ENCODE results near the gene PRRC2C.
"Not testable (repeated sequence)": the region's sequence is repeated elsewhere in the genome, so short reads cannot be mapped to it uniquely, and the experiment has no call there.

The PRRC2C gene

DNA sequence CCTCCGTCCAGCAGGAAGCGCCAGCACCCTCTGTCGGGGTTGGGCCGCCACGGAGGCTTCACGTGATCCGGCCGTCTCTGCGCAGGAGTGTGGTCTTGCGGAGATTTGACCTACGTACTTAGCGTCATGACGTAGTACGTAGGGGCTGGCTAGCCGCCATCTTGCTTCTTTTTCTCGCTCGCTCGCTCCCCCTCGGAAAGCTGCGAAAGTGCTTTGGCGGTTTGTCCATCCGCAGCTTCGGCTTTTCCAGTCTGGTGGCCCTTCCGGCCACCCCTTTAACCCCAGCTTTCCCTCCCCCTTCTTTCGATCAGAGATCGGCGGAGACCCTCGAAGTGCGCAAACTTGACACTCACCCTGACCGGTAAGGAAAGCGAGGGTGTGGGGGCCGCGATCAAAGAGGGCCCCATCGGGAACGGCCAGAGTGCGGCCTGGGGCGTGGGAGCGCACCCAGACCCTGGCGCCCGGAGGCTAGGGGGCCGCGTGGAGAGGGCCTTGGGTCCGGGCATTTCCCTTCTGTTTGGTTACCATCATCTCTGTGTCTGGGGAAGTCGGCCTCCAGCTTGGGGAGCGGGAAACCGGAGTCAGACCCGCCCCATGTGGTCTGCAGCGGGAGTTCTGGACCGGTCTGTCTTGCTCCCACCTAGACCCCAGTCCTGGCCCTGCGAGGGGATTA is at the start of gene PRRC2C:
Gene PRRC2C (plus strand): TSS at position 156 of the 673 bp plus-strand sequence. CDS start 26,559 bp downstream, outside the sequence.
- DNase-seq (ENCODE audit: low read depth in 2 of 2), result peak; percentile 84 to 86

DNA sequence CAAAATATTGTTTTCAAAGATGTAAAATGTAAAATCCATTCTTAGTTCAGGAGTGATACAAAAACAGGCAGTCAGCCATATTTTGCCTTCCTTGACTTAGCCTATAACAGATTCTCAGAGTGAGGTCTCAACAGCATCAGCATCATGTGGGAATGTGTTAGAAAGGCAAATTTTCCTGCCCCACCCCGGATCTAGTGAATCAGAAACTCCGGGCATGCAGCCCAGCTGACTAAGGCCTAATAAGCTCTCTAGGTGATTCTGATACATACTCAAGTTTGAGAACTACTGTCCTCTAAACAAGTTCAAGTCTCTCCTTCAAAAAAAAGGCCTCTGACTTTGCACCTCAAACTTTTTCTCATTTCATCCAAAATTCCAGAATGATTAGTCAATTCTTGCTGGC is 46.9 kb upstream of the PRRC2C start:
- DNase-seq (ENCODE audit: low read depth in 2 of 2), result no peak

DNA sequence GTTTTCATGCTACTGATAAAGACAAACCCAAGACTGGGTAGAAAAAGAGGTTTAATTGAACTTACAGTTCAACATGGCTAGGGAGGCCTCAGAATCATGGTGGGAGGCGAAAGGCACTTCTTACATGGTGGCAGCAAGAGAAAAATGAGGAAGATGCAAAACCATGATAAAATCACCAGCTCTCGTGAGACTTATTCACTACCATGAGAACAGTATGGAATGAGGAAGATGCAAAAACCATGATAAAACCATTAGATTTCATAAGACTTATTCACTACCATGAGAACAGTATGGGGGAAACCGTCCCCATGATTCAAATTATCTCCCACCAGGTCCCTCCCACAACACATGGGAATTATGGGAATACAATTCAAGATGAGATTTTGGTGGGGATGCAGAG is 45.1 kb upstream of the PRRC2C start:
- DNase-seq (ENCODE audit: low read depth in 2 of 2), result not testable (repeated sequence)

DNA sequence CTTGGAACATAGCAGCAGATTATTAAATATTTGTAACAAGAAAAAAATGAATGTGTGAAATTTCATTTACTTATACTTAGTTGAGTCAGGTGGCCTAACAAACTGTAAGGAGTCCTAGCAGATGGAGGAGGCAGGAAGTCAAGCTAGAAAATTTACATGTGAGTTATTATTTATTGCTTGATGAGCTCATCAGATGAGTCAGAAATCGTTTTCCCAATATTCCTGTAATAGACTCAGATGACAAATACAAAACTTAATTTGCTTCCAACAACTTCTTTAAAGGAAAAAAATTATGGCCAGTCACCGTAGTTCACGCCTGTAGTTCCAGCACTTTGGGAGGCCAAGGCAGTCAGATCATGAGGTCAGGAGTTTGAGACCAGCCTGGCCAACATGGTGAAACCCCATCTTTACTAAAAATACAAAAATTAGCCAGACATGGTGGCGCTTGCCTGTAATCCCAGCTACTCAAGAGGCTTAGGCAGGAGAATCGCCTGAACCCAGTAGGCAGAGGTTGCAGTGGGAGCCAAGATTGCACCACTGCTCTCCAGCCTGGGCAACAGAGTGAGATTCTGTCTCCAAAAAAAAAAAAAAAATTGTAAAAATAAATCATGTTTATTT is 43.9 kb upstream of the PRRC2C start:
- DNase-seq (ENCODE audit: low read depth in 2 of 2), result not testable (repeated sequence)

DNA sequence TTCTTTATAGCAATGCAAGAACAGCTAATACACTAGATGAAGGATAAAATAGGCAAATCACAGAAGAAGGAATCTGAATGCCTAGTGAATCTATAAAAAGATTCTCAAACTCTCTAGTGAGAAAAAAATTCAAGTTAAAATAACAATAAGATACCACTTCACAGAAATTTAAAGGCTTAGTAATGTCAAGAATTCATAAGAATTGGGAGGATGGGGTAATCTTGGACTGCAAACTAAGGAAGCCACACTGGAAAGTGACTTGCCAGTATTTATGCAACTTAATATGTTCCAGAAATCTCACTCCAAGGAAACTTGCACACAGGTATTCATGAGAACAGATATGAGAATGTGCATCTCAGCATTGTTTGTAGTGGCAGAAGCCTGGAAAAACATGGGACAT is 38.9 kb upstream of the PRRC2C start:
- DNase-seq (ENCODE audit: low read depth in 2 of 2), result no peak

DNA sequence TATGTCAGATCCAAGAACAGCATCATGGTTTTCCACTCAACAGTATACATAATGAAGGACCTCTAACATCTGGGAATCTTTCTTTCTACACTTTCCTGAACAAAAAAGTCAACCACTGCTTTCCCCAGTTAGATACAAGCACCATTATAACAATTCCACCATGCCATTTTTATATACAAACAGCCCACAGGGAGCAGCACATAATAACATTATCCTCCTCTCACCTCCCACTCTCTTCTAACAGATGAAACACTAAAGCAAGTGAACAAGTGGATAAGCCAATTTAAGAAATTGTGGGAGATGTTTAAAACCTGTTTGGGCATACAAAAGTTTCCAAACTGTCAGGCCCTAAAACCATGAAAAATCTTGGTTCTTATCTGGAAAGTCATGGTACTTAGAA is 29.4 kb upstream of the PRRC2C start:
- DNase-seq (ENCODE audit: low read depth in 2 of 2), result no peak

DNA sequence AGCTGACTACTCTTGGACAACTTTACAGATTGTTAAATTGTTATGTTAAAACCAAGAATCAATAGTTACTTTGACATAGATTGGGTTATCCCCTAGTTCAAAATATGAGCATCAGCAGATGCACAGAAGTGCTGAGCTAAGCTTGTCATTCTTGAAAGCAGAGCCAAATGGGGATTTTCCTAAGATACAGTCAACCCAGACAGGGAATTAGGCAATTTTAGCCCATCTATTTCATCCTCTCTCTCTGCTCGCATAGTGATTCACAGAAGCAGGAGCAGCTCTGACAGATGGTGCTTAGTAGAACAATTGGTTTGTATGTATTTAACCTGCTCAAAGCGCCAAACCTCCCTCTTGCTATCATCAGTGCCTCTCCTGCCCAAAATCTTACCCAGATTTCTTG is 27.9 kb upstream of the PRRC2C start:
- DNase-seq (ENCODE audit: low read depth in 2 of 2), result no peak

DNA sequence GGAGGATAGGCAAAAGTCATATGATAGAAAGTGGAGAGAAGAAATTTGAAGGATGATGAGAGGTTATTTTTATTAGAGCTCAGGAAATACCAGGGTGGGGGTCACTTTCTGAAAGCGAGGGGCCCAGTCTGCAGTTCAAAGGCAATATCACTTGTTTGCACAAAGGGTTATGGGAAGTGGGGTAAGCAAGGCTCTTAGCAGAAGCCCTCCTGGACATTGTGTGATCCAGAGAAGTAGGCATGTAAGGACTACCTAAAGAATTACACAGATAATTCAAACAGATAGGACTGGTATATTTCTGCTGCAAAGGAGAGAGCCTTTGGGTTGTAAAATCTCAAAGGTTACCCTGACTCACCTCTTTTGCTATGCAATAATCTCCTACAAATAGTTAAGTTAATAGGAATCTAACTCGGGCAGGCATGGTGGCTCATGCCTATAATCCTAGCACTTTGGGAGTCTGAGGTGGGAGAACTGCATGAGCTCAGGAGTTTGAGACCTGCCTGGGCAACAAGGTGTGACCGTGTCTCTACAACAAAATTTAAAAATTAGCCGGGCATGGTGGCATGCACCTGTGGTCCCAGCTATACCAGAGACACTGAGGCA is 25.2 kb upstream of the PRRC2C start:
- DNase-seq (ENCODE audit: low read depth in 2 of 2), result no peak

DNA sequence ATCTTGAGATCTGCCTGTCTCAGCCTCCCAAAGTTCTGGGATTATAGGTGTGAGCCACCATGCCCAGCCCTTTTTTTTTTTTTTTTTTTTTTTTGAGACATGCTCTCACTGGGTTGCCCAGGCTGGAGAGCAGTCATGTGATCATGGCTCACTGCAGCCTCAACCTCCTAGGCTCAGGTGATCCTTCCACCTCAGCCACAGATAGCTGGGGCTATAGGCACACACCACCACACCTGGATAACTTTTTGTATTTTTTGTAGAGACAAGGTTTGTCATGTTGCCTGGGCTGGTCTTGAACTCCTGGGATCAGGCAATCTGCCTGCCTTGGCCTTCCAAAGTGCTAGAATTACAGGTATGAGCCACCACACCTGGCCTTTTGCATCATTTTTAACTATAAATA is 17.7 kb upstream of the PRRC2C start:
- DNase-seq (ENCODE audit: low read depth in 2 of 2), result no peak

DNA sequence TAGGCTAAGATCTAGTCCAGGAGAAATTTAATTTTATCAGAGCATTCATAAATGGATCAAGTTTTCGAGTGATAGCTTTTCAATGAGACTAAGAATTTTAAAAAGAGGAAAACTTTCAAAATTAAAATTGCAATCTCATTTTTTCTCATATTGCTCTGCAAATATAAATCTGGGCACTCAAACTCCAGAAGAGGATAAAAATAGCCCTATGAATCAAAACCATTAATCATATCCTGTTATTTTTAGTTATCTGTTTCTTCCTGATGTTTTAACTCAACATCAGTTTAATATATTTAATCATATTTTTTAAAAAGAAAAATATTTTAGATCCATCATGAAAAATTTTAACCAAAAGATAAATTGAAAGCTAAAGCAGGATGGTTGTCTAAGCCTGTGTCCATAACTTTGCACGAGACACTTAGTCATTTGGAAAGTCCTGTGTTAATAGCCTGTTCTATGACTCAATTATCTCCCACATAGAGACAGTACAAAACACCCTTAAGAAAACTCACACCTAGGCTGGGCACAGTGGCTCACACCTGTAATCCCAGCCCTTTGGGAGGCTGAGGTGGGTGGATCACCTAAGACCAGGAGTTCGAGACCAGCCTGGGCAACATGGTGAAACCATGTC is 17.1 kb upstream of the PRRC2C start:
- no peak for DNase-seq (ENCODE audit: low read depth in 2 of 2)

DNA sequence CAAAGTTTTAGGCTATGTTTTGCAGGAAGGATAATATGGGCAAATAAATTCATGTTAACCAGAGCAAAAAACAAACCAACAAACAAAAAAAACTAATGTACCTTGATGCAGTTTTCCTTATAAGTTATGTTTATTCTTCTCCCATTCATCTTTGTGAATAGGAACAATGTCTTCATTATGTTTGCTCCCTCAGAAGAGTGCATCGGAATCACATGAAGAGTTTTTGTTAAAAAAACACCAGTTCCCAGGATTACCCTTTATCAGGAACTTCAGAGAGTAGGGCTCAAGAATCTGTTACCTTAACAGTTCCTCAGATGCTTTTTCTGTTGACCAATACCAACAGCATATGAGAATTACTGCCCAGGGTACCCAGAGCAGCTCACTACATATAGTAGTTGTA is 14.6 kb upstream of the PRRC2C start:
- no peak for DNase-seq (ENCODE audit: low read depth in 2 of 2)

DNA sequence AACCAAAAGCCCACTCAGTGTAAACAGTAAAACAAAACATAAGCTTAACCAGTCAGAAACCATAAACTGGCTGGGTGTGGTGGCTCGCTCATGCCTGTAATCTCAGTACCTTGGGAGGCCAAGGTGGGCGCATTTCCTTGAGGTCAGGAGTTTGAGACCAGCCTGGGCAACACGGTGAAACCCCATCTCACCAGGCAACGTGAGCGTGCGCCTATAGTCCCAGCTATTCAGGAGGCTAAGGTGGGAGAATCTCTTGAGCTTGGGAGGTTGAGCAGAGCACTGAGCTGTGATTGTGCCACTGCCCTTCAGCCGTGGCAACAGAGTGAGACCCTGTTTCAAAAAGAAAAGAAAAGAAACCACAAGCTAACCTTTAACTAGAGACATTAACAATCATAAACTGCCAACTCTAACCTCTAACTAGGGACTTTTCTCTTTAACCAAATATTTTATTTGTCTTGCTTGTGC is 13.1 kb upstream of the PRRC2C start:
- DNase-seq (ENCODE audit: low read depth in 2 of 2), result no peak

DNA sequence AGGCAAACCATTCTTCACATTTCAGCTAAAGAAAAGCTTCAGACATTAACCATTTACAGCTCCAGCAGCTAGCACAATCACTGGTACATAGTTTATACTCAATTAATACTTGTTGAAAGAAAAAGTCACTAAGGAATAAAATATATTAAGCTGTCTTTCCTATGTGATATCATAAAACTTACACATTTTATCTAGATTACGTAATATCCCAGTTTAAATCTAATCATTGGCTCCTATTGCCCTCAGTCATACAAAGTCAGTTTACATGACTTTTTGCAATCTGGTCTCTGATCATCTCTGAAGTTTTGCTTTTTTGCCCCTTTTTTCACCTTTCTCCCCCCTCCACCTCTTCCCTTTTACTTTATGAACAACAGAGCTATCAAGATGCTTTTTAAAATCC is 8.5 kb upstream of the PRRC2C start:
- no peak for DNase-seq (ENCODE audit: low read depth in 2 of 2)

DNA sequence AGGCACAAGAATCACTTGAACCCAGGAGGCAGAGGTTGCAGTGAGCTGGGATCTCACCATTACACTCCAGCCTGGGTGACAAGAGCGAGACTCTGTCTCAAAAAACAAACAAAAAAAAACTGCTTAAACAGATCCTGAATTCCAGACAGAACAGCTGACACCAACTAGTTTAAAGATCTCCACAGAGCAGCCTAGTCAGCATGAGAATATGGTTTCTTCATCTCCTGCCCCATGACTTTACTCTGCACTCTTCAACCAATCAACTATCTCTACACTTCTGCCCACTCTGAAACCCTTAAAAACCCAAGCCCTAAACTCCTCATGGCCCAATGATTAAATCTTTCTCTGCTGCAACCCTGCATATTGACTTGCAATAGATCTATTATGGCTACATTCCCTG is 7.5 kb upstream of the PRRC2C start:
- DNase-seq (ENCODE audit: low read depth in 2 of 2), result no peak

DNA sequence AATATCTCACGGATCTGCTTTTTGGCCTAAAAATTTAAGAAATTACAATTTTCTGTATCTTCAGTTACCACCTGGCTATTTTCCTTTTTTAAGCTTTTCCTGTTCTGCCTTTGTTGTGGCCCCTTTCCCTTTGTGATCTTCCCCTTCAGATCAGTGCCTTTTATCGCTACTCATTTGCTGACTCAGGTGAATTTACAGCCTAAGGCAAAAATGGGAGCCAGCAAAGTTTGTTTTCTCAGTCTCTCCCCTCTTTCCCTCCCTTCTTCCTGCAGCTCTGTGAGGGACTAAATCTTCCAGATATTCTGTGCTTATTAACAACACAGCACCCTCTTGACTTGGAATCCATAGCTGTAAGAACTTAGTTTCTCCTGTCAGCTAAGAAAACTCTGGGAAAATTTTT is 5.3 kb upstream of the PRRC2C start:
- no peak for DNase-seq (ENCODE audit: low read depth in 2 of 2)

DNA sequence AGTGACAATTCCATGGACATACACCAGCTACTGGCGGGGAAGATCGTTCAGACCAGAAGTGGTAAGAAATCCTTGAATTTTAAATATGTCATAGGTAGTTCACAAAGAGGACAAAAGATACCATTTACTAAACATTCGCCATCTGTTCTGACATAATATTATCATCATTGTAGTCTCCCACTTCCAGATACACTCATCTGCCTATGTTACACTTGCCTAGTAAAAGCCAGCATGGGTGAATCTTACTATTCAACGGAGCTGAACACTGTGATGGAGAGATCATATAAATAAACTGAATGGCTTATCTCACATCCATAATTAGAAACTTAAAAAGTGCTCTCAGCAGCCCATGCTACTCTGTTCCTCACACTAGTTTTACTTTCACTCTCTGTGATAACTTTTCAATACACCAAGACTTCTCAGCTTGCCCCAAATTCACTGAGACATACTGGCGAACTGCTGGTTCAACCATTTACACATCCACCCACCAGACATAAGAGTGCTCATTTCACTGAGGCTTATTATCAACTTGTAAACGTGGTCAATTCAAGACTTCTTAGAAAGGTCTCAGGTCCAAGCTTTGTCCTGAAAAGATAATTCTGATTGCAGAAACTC is 463 bp upstream of the PRRC2C start:
- DNase-seq (ENCODE audit: low read depth in 2 of 2), result no peak

DNA sequence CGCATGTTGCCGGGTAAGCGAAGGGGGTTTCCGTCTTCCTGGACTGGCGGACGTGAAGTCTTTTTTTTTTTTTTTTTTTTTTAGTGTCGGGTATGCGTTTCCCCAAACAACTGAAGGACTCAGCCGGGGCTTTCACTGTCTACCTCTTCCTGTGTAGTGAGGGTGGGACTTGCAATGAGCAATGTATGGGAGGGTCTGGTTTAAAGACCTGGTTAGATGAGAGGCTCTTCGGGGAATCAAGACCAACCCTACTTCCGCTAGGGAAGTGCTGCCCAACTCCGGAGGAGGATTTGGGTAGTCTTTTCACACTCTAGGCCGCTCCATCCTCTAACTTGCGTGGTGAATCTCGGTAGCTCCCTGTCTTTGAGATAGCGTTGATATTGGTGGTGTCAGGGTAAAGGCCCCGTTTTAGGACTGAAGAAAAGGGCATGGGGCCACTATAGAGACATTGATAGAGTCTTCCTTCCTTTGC is 754 bp downstream of the PRRC2C start:
- peak in 1 of 2 experiments; percentile 35 for DNase-seq (ENCODE audit: low read depth in 2 of 2)

DNA sequence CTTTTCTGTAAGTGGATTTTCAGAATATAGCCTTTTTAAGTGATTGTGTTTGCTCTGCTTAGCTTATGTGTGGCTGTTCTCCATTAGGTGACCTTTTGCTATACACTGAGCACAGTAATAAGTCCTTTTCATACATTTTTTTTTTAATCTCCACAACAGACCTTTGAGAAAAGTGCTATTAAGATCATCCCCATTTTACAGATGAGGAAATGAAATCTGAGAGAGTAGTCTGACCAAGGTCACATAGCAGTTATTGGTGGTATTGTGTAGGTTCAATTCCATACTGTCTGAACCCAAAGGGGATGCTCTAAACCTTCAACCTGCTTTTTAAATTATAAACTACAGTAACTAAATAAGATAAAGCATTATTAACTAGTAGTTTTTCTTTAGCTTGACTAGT is 1.7 kb downstream of the PRRC2C start:
- no peak for DNase-seq (ENCODE audit: low read depth in 2 of 2)

DNA sequence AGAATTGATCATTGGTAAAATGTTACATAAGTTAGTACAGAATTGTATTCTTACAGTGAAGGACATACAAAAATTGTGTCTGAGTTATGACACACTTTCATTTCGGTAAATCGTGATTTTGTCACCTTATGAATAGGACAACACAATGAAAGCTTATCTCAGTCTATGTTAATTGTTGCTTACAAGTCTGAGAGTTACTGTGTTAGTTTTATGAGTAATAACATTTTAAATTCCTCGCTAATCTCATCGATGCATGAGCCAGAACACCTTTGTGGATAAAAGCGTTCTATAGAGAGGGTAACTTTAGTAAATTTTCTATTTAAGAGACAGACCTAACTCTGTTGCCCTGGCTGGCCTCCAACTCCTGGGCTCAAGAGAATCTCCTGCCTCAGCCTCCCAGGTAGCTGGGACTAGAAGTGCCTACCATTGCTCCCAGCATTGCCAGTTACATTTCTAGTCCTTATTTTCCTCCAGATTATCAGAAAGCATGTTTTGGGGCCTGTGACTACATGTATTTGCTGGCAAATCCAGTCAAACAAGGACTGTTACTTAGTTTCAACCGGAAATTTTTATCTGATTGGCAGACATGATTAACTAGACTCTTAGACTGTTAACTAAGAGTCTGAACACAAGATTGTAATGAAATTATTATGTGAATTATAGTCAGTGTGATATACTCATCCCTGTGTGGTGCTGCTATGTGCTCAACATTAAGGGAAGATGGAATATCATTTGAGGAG is 3.0 kb downstream of the PRRC2C start:
- no peak for DNase-seq (ENCODE audit: low read depth in 2 of 2)

DNA sequence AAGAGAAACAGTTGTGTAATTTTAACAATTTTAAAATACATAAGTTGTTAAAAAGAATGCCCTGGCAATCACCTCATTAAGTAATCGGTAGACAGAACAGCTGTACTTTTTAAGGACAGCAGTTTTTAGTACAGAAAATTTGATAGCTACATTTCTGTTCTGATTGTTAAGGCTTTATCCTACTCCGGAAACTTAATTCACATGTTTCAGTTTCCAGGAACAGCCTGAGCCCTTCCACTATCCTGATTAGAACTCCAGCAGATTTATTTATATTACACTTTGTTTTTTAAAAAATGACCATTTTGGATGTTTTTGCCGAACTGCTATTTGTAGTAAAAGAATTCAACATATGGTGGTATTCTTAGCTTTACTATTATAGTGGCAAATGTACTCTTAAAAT is 8.7 kb downstream of the PRRC2C start:
- no peak for DNase-seq (ENCODE audit: low read depth in 2 of 2)

DNA sequence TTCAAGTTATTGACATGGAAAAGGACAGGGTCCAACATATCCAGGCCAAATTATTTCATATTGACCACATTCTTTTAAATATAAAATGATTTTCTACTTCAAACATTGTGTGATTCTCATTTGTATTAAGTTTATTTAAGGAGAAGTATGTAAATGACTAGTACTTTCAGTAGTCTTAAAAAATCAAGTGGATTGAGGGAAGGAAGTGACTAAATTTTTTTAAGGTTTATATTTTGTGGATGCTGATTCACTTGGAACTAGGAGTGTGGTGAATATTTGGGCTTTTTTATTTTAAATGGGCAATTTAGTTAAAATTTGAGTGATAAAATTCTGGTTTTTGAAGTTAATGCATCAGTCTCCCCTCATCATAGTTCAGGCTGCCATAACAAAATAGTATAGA is 10.1 kb downstream of the PRRC2C start:
- no peak for DNase-seq (ENCODE audit: low read depth in 2 of 2)

DNA sequence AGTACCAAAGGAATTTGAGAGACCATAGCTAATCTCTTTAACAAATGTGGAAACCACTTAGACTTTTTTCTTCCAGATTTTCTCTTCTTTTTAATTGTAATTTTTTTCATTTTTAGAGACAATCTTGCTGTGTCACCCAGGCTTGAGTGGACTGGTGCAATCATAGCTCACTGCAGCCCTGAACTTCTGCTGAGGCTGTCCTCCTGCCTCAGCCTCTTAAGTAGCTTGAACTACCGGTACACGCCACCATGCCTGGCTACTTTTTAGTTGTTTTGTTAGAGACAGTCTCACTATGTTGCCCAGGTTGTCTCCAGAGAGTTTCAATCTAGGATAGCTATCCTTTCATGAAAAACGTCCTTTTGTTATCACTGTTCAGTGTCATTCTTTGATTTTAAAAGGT is 15.0 kb downstream of the PRRC2C start:
- DNase-seq (ENCODE audit: low read depth in 2 of 2), result no peak
